Smooth muscle cell of the brain vasculature (primary cell): ENCODE data around the gene CD300A.

Experiments used
- DNase-seq: peaks from one replicate; pipeline ENCODE4 v3.0.0-alpha.2; 2012; ENCODE audit warnings: low read depth, low spot score

The CD300A gene

DNA sequence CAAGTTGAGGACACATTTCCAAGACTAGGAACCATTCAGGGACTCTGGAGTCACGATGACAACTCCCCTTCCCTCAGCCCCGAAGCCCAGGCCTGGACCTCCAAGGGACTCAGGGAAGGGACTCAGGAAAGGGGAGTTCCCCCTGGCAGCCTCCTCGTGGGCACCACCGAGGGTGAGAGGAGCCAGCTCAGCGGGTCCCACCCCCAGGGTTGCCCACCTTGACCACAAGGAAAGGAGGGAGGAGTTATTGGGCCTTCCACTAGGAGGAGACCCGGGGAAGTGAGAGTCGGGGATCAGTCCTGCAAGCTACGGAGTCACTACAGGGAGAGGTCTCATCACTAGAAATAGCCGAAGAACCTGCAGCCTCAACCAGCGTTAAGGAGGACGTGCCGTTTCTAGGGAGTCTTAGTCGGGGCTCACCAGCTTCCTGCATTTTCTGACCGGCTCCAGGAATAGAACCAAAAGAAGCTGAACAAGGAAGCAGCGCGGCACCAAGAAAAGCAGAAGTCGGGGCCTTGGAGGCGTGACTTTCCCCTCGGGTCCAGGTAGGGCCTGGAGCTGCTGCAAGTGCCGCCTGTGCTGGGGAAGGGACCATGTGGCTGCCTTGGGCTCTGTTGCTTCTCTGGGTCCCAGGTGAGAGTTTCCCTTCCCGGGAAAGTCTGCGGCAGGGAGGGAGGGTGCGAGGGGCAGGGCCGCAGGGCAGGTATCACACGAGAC is at the start of gene CD300A:
TSS of gene CD300A (plus strand) at position 524 of the 717 bp plus-strand sequence. CDS start at position 594, 70 bp downstream.
- DNase-seq, result no peak

DNA sequence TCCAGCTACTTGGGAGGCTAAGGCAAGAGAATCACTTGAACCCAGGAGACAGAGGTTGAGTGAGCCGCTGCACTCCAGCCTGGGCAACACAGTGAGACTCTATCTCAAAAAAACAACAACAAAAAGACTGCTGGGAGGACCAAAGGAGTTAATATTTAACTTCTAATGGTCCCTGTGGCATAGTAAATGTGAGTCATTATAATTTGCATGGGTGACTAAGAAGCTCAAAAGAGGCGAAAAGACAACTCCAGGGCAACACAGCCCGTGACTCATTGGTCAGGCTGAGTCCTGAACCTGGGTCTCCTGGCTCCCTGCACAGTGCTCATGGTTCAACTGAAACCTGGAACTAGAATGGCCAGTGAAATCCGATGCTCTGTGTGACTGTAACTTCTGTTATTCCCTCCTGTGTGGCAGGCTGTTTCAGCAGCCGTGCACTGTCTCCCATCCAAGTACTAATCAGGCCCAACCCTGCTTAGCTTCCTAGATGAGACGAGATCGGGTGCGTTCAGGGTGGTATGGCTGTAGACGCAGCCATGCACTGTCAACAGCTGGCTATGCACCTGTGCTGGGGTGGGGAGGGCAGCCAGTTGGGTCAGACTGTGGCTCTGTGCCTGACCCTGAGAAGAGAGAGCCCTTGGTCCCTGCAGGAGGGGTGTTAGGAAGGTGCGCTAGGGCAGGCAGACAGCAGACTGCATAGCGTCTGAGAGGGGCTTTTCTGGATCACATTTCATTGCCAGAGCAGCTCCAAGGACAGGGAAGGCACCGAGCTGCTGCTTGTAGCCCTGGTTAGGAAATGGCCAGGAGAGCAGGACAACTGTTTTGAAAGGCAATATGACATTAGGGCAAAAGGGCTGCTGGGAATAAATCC is 49.0 kb upstream of the CD300A start:
- DNase-seq, result no peak

- no peak for DNase-seq
These were observed 46.5 kb upstream of the CD300A start for GRCh38 chr17:74419928-74420411.

- no peak for DNase-seq
These were observed 42.3 kb upstream of the CD300A start for GRCh38 chr17:74424117-74424516.

DNA sequence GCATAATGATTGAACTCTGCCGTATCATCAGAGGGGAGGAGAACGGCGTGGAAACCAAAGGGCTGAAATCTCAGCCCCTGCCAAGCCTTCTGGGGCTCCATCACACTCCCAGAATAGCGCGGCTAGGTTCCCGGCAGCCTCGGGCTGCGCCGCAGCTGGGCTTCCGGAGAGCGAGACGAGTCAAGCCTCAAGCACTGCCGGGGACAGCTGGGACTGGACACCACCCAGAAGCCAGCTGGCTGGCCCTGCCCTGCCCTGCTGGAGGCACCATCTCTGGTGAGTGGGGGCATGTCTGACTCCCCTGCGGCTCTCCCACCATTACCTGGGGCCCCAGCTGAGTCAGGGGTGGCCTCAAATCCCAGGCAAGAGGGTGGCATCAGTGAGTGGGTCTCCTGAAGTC is 41.8 kb upstream of the CD300A start:
- no peak for DNase-seq

DNA sequence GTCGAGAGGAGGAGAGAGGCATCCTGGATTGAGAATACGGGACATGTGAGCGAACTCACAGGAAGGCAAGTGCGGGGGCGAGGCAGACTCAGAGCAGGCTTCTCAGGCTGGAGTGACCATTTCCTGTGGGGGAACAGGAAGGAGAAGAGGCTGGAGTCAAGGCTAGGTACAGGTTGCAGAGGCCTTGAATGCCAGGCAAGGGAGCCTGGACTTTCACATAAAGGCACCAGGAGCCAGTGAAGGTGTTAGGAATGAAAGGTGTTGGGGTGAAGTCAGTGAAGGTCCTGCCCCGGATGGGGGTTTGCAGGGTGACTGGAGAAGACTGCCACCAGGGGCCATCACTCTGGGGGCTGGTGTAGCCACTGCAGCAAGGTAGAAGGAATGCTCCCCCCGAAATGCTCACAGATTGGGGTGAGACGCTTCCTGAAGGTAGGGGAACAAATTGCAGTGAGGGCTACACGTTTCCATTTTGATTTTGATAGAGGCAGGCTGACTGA is 39.8 kb upstream of the CD300A start:
- DNase-seq, result no peak

DNA sequence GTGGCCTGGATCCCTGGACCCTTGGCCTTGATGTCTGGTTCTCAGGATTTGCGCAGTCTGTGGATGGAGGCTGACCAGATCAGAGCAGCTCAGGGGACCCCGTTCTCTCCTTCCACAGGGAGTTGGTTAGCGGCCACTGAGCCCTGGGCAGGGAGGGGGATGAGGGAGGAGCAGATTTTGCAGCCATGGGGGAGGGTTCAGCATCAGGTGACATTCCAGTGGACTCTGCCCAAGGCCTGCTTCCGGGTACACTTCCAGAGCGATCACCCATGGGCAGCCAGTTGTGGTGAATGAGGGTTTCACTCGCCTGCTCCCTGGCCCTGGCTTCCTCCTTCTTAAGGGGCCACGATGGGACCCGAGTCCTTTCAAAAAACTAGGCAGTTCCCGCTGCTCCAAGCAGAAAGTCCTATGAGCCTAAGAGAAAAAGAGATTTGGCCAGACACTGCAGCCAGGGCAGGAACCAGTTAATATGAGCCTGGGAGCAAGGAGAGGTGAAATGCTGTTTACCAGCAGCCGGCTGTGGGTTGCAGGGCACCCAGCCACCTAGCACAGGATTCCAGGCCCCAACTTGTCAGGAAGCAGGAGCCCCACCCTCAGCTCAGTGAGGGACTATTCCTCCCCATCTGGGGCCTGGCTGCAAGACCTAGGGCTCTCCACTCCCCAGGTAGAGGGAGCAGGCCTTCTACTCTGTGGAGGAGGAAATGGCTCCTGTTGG is 39.2 kb upstream of the CD300A start:
- DNase-seq, result no peak

DNA sequence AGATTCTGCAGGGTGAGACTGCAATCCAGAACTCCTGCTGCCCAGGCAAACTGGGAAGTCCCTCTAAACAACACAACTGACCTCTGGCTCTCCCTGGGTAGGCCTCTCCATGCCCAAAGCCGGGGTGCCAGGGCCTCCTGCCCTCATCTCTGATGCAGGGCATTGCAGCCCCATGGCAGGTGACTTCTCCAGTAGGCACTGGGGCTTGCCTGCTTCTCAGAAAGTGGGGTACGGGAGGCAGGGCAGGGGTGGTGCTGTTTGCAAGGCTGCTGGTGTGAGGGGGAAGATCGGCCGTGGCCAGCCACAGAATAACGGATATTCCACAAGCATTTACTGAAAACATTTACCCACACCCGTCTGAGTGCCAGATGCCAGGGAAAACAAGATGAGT is 38.7 kb upstream of the CD300A start:
- DNase-seq, result no peak

GRCh38 chr17:74429604-74430384 is 36.6 kb upstream of the CD300A start:
- no peak for DNase-seq

- DNase-seq, result no peak
These were observed 36.1 kb upstream of the CD300A start for GRCh38 chr17:74430385-74430705.

DNA sequence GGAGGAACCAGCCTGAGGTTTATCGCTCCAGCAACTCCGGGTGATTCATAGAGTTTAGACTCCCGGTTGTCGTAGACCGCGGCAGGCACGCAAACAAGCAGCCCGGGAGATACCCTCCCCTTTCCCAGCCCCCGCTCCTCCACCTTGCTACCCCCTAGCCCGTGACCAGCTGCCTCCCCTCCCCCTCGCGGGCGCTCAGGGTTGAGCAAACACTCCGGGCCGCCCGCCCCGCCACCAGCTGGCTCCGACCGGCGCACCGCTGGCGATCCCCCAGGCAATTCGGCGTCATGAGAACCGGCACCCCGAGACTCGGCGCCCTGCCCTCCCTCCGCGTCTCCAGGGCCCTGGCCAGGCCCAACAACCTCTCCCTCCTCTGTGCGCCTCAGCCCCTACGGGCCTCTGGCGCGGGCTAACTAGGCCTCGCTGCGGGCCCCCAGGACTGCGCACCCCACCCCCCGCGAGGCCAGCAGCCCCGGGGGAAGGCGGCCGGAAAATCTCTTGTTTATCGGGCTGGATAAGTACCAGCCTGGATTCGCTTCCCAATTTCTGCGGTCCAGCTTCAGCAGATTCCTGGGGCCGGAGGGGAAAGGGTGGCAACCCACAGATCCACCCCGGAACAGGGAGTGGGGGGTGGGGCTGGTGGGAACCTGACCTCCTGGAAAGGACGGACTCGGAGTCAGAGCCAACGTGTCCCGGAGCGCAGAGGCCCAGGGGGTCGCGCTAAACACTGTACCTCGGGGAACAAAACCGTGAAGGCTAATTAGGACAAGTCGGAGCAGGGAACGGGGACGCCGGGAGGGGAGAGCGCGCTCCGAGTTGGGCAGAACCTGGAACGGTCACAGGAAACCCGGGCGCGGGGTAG is 35.5 kb upstream of the CD300A start:
- no peak for DNase-seq

DNA sequence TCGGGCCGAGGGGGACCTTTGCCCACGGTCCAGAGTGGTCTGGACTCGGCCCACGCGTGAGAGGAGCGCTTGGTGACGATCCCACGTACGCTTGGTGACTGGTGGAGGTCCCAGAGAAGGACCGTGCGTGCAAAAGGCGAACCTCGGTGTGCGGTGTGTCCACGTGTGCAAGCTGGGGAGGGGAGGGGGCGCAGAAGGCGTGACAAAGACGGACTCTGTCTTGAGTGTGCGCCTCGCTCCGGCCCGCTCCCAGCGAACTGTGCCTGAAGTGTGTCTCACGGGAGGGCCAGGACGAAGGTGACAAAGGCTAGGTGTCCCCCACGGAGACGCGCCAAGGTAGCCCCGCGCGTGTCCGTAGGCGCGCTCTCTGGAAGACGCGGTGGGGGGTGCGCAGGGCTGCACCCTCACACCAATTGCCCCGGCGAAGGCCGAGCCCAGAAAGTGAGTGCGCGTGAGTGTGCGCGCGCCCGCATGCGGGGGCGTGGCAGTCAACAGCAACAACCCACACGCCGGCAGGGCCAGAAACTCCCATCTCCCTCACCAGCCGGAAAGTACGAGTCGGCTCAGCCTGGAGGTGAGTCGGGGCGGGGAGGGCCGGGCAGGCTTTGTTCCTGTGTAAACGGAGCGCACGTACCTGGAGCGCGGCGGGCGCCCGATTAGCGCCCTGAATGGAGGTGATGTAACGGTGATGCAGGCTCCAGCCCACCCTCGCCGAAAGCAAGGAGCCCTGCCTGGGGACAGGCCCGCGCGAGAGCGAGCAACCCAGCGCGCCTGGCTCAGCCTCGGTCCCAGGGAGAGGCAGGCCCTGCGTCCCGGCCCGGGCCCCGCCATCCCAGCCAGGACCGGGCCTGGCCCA is 34.6 kb upstream of the CD300A start, which contains the start of gene GPRC5C:
TSS of gene GPRC5C (plus strand) at position 521 of the 856 bp plus-strand sequence. CDS start 7,689 bp downstream, outside the sequence.
- DNase-seq, result no peak

- no peak for DNase-seq
These were observed 34.1 kb upstream of the CD300A start for GRCh38 chr17:74432424-74432690.

DNA sequence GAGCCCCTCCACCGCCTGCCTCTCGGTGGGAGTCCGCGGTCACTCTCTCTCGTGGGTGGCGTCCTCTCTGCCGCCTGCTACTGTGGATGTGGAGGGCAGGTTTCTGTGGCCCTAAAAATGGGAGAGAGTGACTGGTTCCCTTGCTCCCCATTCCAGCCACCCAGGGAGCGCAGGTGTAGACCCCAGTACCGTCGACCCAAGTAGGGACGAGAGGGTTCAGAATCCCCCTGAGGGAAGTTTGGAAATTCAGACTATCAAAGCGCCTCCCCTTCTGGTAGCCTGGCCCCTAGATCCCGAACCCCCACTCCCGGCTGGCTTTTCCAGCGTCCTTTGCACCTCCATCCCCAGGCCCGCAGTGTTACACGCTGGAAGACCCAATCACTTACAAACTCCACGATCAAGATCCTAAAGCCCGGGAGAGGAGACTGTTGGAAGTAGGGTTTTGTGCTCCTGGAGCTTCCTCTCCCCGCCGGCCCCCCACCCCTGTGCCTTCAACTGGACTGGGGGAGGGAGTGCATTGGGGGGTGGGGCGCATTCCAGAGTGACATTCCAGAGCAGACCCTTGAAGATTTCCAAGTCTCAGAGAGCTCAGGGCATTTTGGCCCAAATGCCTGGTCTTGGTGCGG is 33.6 kb upstream of the CD300A start:
- no peak for DNase-seq

GRCh38 chr17:74433421-74434121 is 32.9 kb upstream of the CD300A start:
- no peak for DNase-seq

GRCh38 chr17:74435775-74436359 is 30.6 kb upstream of the CD300A start:
- DNase-seq, result no peak

GRCh38 chr17:74437702-74438101 is 28.7 kb upstream of the CD300A start:
- no peak for DNase-seq
